GM12801 (cell line): ENCODE measurements around the gene GSTA1.

Experiments
- TF ChIP-seq, protein P1 (sequence below): IDR thresholded peaks from one replicate; pipeline ENCODE4 v1.5.1; 2011; ENCODE audit warnings: control low read depth; ENCODE audit not compliant: insufficient read length; ENCODE audit errors: extremely low read depth

Gene GSTA1

GRCh38 chr6:52760105-52760765 lies 43.4 kb downstream of the GSTA1 start:
- TF ChIP-seq, protein P1, sequence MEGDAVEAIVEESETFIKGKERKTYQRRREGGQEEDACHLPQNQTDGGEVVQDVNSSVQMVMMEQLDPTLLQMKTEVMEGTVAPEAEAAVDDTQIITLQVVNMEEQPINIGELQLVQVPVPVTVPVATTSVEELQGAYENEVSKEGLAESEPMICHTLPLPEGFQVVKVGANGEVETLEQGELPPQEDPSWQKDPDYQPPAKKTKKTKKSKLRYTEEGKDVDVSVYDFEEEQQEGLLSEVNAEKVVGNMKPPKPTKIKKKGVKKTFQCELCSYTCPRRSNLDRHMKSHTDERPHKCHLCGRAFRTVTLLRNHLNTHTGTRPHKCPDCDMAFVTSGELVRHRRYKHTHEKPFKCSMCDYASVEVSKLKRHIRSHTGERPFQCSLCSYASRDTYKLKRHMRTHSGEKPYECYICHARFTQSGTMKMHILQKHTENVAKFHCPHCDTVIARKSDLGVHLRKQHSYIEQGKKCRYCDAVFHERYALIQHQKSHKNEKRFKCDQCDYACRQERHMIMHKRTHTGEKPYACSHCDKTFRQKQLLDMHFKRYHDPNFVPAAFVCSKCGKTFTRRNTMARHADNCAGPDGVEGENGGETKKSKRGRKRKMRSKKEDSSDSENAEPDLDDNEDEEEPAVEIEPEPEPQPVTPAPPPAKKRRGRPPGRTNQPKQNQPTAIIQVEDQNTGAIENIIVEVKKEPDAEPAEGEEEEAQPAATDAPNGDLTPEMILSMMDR: no peak

DNA sequence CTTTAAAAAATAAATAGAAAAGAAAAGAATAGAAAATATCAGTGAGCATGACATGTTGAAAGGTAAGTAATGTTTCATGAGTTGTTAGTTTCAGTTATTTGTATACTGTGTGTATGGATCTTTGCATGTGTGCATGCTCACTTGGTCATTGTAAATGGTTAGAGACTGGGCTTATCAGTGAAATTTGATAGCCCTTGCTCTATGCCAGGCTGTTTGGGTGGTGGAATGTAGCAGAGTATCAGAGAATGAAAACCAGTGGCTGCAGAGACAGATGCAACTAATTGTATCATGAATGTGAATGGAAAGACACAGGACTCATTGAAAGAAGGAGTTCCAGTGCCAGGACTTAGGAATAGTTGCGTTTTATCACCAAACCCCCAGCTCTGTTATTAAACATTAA lies 44.5 kb downstream of the GSTA1 start:
- TF ChIP-seq, protein P1: no peak

DNA sequence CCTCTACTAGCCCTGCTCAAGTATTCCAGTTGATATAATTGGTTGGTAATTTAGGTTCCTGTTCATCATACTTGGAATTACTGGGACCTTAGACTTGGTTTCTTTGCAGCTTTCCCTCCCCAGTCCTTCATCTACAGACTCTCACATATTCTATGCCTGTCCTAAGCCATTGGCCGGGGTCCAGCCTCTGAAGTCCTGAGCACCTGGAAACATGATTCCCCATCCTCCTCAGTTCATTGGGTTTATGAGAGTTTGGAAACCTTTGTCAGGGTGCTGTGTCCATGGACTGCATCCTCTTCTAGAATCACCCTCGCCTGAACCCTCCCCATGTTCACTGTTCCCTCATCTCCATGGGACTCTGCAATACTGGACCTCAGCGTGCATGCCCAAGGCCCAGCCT lies 49.2 kb downstream of the GSTA1 start:
- TF ChIP-seq, protein P1: no peak

DNA sequence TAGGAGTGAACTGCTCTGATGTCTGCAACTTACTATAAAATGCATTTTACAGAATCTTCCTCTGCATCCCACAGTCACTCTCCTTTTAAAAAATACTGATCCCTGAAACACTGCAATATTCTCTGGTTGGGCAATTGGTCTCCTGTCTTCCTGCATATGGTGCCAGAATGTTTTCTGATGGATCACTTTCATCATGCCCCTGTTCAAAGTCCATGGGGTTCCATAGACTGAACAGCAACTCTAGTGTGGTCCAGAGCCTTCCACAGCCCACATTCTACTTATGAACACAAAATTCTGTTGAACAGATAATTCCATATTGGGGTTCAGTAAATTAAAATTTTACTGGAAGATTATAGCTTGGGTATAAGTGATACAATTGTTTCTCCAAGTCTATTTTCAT lies 51.3 kb downstream of the GSTA1 start:
- TF ChIP-seq, protein P1: no peak

GRCh38 chr6:52749556-52750152 lies 54.0 kb downstream of the GSTA1 start:
- TF ChIP-seq, protein P1: no peak

- TF ChIP-seq, protein P1: no peak
Measured at GRCh38 chr6:52746213-52746612, 57.4 kb downstream of the GSTA1 start.

GRCh38 chr6:52745764-52746201 lies 57.8 kb downstream of the GSTA1 start:
- TF ChIP-seq, protein P1: no peak
